Measurements from ENCODE around the gene EIF3B.
A peak's percentile ranks its signal among the peaks of the same experiment; 100 is the strongest.
"Not testable (repeated sequence)": the region's sequence is repeated elsewhere in the genome, so short reads cannot be mapped to it uniquely, and the experiment has no call there.

Gene EIF3B

DNA sequence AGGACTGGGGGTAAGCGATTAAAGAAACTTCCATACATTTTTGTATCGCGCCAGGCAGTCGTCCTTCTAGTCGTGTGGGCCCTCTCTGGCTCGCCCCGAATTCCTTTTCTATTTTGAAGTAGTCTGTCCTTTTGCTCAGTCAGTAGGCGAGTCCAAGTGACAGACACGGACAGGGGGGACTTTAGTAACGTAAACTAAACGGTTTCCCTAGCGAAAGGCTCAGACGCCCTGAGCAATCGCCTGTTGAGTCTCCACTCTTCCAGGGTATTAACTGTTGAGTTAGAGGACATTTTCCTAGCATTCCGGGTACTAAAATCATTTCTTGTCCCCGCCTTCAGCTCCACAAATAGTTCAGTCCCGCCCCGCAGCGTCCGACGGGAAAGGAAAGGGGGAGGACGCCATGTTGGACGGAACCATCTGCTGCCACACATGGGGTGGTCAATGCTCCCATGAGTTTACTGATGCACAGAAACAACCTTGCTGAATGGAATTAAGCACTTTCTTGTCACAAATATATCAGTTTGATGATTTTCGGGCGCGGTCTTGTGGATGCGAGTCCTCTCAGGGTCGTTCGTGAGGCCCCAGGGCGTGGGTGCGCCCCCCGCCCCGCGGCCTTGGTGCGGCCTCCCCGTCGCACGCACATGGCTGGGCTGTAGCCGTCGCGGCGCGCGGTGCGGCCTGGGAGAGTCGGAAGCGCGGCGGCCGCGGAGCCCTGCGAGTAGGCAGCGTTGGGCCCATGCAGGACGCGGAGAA is at the start of gene EIF3B:
Gene EIF3B, plus strand, starts transcription at position 642 of the 753 bp plus-strand sequence. Its CDS starts 95 bp downstream, at position 737.
- DNase-seq: peak; percentile 81 to 95

DNA sequence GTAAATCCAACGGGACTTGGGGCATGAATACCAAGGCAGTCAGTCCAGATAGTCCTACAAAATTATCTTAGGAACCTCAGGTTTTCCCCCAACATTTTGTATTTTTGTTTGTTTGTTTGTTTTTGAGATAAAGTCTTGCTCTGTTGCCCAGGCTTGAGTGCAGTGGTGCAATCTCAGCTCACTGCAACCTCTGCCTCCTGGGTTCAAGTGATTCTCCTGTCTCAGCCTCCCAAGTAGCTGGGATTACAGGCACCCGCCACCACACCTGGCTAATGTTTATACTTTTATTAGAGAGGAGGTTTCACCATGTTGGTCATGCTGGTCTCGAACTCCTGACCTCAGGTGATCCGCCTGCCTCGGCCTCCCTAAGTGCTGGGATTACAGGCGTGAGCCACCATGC is 49.4 kb upstream of the EIF3B start:
- DNase-seq: not testable (repeated sequence)

DNA sequence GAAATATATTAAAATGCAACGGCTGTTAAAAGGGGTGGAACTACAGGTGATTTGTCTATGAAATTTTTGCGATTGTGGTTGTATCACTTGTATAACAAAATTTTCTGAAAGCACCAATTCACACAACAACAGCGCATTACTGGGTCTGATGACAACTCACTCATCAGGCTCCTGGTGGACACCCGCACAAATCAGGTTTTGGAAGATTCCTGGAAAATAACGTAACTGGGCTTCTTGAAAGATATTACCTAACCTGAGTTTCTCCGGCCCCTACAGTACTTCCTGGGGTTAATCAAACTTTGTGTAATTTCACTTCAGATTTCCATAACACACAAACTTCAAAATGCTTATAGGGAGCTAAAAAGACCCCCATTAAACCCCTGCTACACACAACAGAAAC is 47.9 kb upstream of the EIF3B start:
- no peak for DNase-seq

DNA sequence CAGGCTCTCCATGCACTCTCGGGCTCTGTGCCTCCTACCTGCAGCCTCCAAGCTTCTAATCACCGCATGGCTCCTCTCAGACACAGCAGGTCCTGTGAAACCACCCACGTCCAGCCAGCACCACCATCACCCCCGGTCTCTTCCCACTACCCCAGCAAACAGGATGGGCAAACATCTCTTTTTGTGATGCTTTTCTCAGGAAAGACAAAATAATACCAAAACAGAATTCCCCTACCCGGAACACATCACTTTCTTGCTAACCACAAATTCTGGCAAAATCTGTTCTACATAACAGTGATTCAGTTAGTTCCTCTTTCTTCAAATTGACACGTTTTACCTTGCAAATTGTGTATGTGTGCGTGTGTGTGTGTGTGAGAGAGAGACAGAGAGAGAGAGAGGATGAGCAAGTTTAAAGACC is 46.9 kb upstream of the EIF3B start:
- DNase-seq: no peak

DNA sequence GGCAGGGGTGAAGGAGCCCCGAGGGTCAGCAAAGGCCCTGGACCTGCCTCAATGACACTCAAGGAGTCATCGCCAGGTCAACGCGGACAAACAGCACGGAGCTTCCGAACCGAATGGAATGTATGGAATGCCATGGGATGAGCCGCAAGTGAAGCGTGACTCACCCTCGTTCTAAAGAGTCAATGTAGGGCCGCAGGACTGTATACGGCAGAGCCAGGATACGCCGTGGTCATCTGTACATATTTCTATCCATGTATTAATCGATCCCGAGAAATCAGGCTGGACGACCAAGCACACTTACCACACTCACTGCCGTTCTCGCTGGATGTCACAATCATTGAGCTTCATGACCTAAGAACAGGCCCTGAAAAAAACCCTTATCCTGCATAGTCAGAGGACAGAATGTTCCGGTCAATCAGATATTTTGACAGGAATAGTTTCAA is 44.7 kb upstream of the EIF3B start:
- DNase-seq: no peak

DNA sequence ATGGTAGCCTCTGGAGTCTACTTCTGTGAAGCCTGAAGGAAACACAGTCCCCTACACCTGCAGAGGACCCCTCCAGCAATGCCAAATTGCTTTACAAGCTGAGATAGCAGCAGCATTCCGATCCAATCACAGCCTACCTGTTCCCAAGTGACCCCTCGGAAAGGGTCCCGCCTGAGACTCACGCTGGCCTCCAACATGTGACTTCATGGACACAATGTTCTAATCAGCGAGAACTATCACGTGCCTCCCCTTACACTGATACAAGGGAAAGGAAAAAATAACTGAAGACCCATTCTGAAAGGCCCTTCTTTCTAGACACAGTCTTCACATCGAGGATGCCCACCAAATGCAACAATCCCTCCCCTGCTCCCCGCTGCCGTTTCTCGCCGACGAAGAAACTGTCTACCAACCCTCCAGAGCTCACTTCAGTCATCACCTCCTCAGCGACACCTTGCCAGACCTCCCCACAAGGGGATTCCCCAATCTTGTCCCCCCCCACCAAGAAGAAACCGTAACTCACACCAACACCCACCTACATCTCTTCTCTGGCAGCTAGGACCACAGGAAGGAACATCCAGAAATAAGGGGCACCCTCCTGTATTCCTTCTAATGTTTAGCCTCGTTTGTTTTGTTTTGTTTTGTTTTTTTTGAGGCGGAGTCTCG is 42.2 kb upstream of the EIF3B start:
- DNase-seq: no peak

DNA sequence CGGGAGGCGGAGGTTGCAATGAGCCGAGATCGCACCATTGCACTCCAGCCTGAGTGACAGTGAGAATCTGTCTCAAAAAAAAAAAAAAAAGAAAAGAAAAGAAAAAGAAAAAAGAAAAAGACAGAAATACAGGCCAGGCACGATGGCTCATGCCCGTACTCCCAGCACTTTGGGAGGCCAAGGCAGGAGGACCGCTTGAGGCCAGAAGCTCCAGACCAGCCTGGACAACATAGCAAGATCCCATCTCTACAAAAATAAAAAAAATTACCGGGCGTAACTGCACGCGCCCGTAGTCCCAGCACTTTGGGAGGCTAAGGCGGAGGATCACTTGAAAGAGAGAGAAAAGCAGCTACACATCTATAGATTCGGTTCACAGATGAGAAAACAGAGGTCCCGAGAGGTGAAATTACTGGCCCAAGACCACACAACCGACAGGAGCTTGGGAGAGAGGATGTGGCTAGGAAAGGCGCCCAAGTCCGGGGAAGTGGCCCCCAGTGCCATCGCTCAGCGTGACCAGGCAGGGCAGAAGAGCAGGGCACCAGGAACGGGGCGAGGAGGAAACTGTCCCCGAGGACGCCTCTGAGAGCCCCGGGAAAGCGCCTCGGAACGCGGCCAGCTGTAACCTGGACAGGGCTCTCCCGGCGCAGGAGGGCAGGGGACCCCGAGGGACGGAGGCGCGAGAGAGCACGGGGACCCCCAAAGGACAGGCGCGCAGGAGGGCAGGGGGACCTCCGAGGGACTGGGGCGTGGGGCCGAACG is 41.0 kb upstream of the EIF3B start:
- no peak for DNase-seq

DNA sequence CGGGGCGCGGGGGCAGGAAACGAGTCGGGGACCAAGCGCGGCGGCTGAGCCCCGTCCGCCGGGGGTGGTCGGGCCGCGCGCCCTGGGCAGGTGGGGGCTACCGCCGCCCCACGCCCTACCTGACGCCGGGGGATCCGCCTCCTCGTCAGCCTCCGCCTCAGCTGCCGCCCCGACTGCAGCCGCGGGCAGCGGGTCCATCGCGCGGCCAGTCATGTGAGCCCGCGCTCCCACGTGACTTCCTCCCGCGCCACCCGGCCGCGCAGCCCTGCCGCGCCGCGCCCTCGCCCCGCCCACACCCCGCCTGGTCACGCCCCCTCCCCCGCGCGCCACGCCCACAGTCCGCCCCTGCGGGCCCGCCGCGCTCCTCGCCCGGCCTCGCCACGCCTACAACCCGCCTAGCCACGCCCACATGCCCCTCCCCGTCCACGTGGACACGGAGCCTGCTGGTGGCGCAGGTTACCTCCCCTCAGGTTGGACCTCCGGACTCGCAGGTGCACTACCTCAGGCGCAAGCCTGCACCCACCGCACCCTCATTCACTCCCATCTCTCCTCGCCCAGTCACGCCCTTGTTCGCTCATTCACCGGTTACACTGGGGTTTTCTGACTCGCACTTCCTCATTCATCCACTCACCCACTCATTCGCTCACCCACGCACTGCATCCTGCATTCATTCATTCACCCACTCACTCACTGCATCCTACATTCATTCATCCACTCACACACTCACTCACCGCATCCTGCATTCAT is 40.2 kb upstream of the EIF3B start, which contains the start of gene SNX8:
Gene SNX8, minus strand, starts transcription at position 233 of the 747 bp plus-strand sequence. Its CDS starts 20 bp downstream, at position 213.
- DNase-seq: peak; percentile 82 to 84

DNA sequence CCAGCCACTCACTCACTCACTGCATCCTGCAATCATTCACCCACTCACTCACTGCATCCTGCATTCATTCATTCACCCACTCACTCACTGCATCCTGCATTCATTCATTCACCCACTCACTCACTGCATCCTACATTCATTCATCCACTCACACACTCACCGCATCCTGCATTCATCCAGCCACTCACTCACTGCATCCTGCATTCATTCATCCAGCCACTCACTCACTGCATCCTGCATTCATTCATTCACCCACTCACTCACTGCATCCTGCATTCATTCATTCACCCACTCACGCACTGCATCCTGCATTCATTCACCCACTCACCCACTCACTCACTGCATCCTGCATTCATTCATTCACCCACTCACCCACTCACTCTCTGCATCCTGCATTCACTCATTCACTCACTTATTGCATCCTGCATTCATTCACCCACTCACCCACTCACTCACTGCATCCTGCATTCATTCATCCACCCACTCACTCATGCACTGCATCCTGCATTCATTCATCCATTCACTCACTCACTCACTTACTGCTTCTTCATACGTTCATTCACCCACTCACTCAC is 39.6 kb upstream of the EIF3B start:
- DNase-seq: not testable (repeated sequence)

DNA sequence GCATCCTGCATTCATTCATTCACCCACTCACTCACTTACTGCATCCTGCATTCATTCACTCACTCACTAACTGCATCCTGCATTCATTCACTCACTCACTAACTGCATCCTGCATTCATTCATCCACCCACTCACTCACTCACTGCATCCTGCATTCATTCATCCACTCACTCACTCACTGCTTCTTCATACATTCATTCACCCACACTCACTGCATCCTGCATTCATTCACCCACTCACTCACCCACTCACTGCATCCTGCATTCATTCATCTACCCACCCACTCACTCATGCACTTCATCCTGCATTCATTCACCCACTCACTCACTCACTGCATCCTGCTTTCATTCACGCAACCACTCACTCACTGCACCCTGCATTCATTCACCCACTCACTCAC is 38.8 kb upstream of the EIF3B start:
- DNase-seq: no peak

DNA sequence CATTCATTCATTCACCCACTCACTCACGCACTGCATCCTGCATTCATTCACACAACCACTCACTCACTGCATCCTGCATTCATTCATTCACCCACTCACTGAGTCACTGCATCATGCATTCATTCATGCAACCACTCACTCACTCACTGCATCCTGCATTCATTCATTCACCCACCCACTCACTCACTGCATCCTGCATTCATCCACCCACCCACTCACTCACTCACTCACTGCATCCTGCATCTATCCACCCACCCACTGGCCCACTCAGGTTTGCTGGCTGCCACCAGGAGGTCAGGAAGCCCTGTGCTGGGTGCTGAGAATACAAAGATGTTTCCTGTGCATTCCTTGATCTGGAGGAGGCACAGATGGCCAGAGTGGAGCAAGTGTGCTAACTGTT is 38.0 kb upstream of the EIF3B start:
- DNase-seq: no peak

DNA sequence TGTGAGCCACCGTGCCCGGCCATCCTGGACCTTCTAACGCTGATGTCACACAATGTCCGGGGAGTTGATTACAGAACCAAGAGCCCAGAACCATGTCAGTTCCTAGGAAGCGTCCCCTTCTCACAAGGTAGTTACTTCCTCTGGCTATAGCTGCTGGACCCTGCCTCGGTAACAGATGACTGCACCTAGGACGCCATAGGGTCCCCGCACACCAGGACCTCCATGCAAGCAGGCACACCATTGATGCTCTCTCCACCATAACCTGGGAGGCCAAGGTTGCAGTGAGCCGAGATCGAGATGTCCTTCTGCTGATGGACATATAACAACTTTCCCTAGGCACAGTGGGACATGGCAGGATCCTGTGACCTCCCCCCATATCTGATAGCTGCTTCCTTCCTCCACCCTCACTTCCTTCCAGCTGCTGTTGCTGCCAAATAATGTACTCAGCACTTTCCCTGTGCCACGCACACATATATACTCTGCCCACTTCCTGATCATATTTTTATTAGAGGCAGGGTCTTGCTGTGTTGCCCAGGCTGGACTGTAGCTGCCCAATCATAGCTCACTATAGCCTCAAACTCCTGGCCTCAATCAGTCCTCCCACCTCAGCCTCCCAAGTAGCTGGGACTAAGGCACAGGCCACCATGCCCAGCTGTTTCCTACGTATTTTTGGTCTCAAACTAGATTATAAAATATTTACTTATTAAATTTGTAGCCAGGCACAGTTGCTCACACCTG is 36.9 kb upstream of the EIF3B start:
- DNase-seq: no peak

DNA sequence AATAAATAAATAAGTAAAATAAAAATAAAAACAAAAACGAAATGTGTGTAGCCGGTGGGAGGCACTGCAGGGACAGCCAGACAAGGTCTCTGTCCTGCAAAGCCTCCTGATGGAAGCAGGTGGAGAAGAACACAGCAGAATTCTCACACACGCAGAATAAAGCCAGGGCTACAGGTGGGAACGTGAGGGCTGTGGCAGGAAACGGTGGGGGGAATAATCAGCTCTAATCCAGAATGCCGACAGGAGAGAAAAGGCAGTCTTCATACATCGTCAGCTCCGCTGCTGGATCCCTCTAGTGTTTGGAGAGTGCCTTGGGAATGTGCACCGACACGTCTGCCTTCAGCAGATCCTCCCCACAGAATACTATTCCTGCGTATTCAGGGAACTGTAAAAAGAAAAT is 33.6 kb upstream of the EIF3B start:
- DNase-seq: no peak

DNA sequence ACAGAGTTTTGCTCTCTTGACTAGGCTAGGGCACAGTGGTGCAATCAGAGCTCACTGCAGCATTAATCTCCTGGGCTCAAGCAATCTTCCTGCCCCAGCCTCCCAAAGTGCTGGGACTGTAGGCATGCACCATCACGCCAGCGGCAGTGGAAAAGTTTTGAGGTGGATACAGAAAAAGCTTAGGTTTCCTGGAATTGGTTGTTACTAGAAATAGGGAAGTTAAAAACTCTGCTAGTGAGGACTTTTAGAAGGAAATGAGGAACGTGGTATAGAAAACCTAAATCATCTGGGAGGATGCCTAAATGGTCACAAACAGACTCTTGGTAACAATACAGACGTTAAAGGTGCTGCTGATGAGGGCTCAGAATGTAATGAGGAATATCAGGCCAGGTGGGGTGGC is 29.5 kb upstream of the EIF3B start:
- DNase-seq: no peak

DNA sequence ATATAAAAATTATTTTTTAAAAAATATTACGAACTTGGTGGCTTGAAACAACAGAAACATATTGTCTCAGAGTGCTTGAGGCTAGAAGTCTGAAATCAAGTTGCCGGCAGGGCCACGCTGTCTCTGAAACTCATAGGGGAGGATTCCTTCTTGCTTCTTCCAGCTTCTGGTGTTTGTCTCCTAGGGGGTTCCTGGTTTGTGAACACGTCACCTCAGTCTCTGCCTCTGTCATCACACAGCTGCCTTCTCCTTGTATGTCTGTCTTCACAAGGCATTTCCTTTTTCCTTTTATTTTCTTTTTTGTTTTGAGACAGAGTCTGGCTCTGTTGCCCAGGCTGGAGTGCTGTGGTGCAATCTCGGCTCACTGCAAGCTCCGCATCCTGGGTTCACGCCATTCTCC is 27.7 kb upstream of the EIF3B start:
- no peak for DNase-seq

DNA sequence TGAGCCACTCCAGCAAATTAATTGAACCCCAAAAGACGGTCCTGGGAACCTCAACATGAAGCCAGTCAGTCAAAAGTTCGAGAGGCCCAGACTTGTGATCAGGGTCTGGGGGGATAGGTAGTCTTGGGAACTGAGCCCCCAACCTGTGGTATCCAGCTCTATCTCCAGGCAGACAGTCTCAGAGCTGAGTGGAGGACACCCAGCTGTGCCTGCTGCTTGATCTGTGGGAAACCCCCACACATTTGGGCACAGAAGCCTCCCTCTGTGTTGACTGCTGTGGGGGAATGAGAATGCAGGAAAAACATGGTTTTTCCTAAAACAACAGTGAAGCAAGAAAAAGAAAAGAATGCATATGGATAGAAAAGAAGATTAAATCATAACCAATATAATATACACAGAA is 24.1 kb upstream of the EIF3B start:
- no peak for DNase-seq

DNA sequence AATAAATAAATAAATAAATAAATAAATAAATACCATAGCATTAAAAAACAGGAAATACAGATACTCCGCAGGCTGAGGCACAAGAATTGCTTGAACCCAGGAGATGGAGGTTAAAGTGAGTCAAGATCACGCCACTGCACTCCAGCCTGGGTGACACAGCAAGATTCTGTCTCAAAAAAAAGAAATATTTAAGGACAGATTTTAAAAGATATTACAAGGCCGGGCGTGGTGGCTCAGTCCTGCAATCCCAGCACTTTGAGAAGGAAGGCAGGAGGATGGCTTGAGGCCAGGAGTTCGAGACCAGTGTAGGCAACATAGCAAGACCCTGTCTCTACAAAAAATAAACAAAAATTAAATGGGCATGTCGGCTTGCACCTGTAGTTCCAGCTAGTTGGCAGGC is 22.9 kb upstream of the EIF3B start:
- no peak for DNase-seq

DNA sequence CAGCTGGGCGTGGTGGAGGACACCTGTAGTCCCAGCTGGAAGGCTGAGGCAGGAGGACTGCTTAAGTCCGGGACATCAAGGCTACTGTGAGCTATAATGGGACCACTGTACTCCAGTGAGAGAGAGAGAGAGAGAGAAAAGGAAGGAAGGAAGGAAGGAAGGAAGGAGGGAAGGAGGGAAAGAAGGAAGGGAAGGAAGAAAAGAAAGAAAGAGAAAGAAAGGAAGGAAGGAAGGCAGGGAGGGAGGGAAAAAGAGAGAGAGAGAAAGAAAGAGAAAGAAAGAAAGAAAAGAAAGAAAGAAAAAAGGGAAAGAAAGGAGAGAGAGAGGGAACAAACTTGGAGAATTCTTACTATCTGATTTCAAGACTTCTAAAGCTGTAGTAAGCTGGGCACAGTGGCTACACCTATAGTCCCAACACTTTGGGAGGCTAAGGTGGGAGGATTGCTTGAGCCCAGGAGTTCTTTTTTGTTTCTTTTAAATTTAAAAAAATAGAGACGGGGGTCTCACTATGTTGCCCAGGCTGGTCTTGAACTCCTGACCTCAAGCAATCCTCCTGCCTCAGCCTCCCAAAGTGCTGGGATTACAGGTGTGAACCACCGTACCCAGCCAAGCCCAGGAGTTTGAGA is 21.9 kb upstream of the EIF3B start:
- DNase-seq: not testable (repeated sequence)

DNA sequence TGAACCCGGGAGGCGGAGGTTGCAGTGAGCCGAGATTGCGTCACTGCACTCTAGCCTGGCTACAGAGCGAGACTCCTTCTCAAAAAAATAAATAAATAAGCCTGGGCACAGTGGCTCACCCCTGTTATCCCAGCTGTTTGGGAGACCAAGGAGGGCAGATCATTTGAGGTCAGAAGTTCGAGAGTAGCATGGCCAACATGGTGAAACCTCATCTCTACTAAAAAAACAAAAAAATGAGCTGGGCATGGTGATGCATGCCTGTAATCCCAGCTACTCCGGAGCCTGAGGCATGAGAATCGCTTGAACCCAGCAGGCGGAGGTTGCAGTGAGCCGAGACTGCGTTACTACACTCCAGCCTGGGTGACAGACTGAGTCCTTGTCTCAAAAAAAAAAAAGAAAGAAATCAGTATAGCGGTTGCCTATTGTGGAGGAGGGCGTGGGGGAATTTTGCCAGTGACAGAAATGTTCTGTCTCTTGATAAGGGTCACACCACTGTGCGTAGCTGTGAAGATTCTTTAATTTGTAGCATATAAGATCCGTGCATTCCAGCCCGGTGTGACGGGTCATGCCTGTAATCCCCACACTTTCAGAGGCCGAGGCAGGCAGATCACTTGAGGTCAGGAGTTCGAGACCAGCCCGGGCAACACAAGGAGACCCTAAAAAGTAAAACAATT is 17.9 kb upstream of the EIF3B start:
- no peak for DNase-seq

DNA sequence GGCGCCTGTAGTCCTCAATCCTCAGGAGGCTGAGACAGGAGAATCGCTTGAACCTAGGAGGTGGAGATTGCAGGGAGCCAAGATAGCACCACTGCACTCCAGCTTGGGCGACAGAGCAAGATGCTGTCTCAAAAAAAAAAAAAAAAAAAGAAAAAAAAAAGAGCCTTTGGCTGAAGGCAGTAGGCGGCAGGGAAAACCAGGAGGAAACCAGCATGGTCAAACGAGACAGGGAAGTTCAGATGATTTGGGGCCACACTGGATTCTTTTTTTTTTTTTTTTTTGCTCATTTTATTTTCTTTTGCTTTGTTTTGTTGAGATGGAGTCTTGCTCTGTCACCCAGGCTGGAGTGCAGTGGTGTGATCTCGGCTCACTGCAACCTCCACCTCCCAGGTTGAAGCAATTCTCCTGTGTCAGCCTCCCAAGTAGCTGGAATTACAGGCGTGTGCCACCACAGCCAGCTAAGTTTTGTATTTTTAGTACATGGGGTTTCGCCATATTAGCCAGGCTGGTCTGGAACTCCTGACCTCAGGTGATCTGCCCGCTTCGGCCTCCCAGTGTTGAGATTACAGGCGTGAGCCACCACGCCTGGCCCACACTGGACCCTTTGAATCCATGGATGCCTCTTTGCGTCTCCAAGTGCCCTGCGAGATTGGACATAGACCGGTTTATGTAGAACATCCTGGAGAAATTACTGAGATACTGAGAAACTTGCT is 7.1 kb upstream of the EIF3B start:
- not testable (repeated sequence) for DNase-seq

Data from NCI-H1930 (cell line).